HepG2 (cell line): ENCODE results near the gene CAPN11. TPM values are rescaled to one million over a fixed set of nuclear protein-coding genes. Genes with fewer than 3 reads are reported as not detected.

Source experiments
- ADNP ChIP-seq: sonication (generic); formaldehyde crosslinking; IDR thresholded peaks from 2 replicates; pipeline ENCODE4 v1.4.0; 2020; ENCODE audit warnings: missing genetic modification reagents
- AHDC1 ChIP-seq: sonication (generic); formaldehyde crosslinking; IDR thresholded peaks from 2 replicates; pipeline ENCODE4 v1.5.1; 2020; ENCODE audit warnings: mild to moderate bottlenecking, missing genetic modification reagents, borderline replicate concordance
- CEBPB ChIP-seq: IDR thresholded peaks from 2 replicates; pipeline ENCODE4 v1.6.1; 2011; ENCODE audit warnings: low read depth, low read length, improper control_type of control experiment, borderline replicate concordance
- HNRNPLL ChIP-seq: fragments of 200-400 bp; formaldehyde crosslinking; IDR thresholded peaks from 2 replicates; pipeline ENCODE4 v1.6.1; 2017; ENCODE audit warnings: mild to moderate bottlenecking, low read depth, low read length; ENCODE audit not compliant: poor library complexity, severe bottlenecking
- ISX ChIP-seq: sonication (generic); formaldehyde crosslinking; conservative IDR thresholded peaks from 2 replicates; pipeline ENCODE4 v1.5.0; 2020; ENCODE audit warnings: missing genetic modification reagents
- KLF13 ChIP-seq: sonication (generic); formaldehyde crosslinking; IDR thresholded peaks from 2 replicates; pipeline ENCODE4 v1.4.0; 2020; ENCODE audit warnings: mild to moderate bottlenecking, missing genetic modification reagents
- KLF15 ChIP-seq: sonication (generic); formaldehyde crosslinking; IDR thresholded peaks from 2 replicates; pipeline ENCODE4 v1.8.1; 2023; ENCODE audit warnings: borderline replicate concordance, mild to moderate bottlenecking, inconsistent platforms, missing genetic modification reagents, mixed read lengths
- MTERF4 ChIP-seq: sonication (generic); formaldehyde crosslinking; IDR thresholded peaks from 2 replicates; pipeline ENCODE4 v1.8.0; 2023; ENCODE audit warnings: mild to moderate bottlenecking, missing genetic modification reagents
- SAFB2 ChIP-seq: sonication (generic); formaldehyde crosslinking; IDR thresholded peaks from 2 replicates; pipeline ENCODE4 v1.5.1; 2020; ENCODE audit warnings: missing genetic modification reagents, low read depth, mild to moderate bottlenecking, borderline replicate concordance
- THAP9 ChIP-seq: sonication (generic); formaldehyde crosslinking; IDR thresholded peaks from 2 replicates; pipeline ENCODE4; 2020; ENCODE audit warnings: missing genetic modification reagents, mild to moderate bottlenecking, borderline replicate concordance
- ZFP36L1 ChIP-seq: sonication (generic); formaldehyde crosslinking; IDR thresholded peaks from 2 replicates; pipeline ENCODE4 v1.8.0; 2022; ENCODE audit warnings: mild to moderate bottlenecking, missing genetic modification reagents, moderate library complexity
- ZNF225 ChIP-seq: sonication (generic); formaldehyde crosslinking; IDR thresholded peaks from 2 replicates; pipeline ENCODE4 v1.4.0; 2020; ENCODE audit warnings: mild to moderate bottlenecking, missing genetic modification reagents
- ZNF430 ChIP-seq: sonication (generic); formaldehyde crosslinking; IDR thresholded peaks from 2 replicates; pipeline ENCODE4 v1.9.0; 2021; ENCODE audit warnings: mild to moderate bottlenecking, missing genetic modification reagents
- ZNF704 ChIP-seq: sonication (generic); formaldehyde crosslinking; IDR thresholded peaks from 2 replicates; pipeline ENCODE4 v1.8.1; 2023; ENCODE audit warnings: mild to moderate bottlenecking, inconsistent platforms, moderate library complexity, missing genetic modification reagents, borderline replicate concordance
- ZNF737 ChIP-seq: sonication (generic); formaldehyde crosslinking; IDR thresholded peaks from 2 replicates; pipeline ENCODE4 v1.5.0; 2020; ENCODE audit warnings: missing genetic modification reagents, mild to moderate bottlenecking, borderline replicate concordance
- ZNF883 ChIP-seq: sonication (generic); formaldehyde crosslinking; IDR thresholded peaks from 2 replicates; pipeline ENCODE4 v1.5.1; 2020; ENCODE audit warnings: mild to moderate bottlenecking, missing genetic modification reagents; ENCODE audit errors: not compliant biosample characterization
- polyA plus RNA-seq, 8 experiments: library from polyadenylated mRNA; depleted of rRNA in 3 of 8; stranded (reverse) in 7 of 8; unstranded in 1 of 8; fragments of >200 nt; fragmentation: Illumina TruSeq in 4 of 8; extraction: Trizol in 4 of 8; gene quantifications; 2 replicates each; pipeline versions ENCODE4 v1.2.1 to v1.2.3, GENCODE V29; 2011 to 2016; ENCODE audit warnings: low read depth in 4 of 8, missing spikeins in 1 of 8, mixed read lengths in 1 of 8; ENCODE audit not compliant: insufficient read depth in 1 of 8
- total RNA-seq, 5 experiments: library from RNA; depleted of rRNA; stranded (reverse); fragments of >200 nt; fragmentation: Illumina TruSeq; extraction: Trizol; gene quantifications; 2 replicates each; pipeline ENCODE4 v1.2.3, GENCODE V29; 2016; ENCODE audit warnings: low read depth in 1 of 5

Gene CAPN11
- total and polyA plus RNA-seq, 2 of the 13 experiments (the other 11 are each of a cell fraction or from before 2014, with no cell fraction given) = 0.07 to 0.11 TPM

DNA sequence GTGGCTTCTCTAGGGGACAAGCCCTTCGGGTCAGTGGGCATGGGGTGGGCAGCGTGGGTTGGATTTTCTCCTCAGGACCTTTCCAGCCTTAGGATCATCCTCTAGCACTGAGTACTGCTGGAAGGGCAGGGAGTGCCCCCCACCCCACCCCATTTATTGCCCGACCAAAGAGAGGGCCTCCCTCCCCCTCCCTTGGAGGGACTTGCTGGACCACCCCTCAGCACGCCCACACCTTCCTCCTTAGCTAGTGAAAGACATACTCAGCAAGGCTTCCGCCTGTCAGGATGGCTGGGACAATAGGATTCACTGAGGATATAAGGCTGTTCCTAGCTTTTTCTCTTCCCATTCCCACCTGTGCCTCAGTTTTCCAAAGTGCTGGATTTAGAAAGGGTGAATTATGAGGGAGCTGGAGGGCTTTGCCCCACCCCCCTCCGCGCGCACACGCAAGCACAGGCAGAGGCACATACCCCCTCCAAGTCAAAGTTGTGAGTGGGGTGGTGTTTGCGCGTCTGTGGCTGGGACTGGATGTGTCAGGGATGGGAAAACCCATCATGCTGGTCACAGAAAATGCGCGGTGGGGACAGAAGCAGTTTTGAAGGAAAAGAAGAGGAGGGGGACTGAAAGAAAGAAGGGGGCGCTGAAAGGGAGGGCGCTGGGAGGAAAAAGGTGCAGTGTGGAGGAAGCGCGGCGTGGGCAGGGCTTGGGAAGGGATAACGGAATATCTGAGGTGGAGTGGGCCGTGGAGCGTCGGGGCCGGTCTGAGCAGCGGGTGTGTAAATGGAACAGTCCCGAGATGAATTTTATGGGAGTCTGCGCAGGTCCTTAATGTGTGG lies 64.1 kb downstream of the CAPN11 start (continued):
- 0 out of 2 replicates have a peak, but pooled peaks have one; percentile 17 for TF ChIP-seq AHDC1
- no peak for TF ChIP-seq HNRNPLL
- TF ChIP-seq ZNF737 = no peak
- TF ChIP-seq ZNF225 (CRISPR knock-in tag) = 0 out of 2 replicates have a peak, but pooled peaks have one; percentile 30
- 0 out of 2 replicates have a peak, but pooled peaks have one; percentile 26 for TF ChIP-seq KLF13 (CRISPR knock-in tag)
- TF ChIP-seq ISX (CRISPR knock-in tag) = no peak
- 0 out of 2 replicates have a peak, but pooled peaks have one; percentile 48 for TF ChIP-seq ZNF704 (CRISPR knock-in tag)
- TF ChIP-seq ZNF883 (CRISPR knock-in tag) = peak; percentile 22
- 0 out of 2 replicates have a peak, but pooled peaks have one; percentile 7 for TF ChIP-seq KLF15 (CRISPR knock-in tag)
- TF ChIP-seq MTERF4 (CRISPR knock-in tag) = no peak
- no peak for TF ChIP-seq CEBPB
- no peak for TF ChIP-seq ADNP (CRISPR knock-in tag)
- no peak for TF ChIP-seq ZNF430
- TF ChIP-seq ZFP36L1 = no peak
- TF ChIP-seq SAFB2 (CRISPR knock-in tag) = 0 out of 2 replicates have a peak, but pooled peaks have one; percentile 33
- TF ChIP-seq THAP9 (CRISPR knock-in tag) = no peak; the same call in 1 of the 2 replicates
